Endothelial cell of umbilical vein (primary cell): ENCODE measurements around the gene LAMC3. TPM values are rescaled to one million over a fixed set of nuclear protein-coding genes. Genes with fewer than 3 reads are reported as not detected.

Experiments
- BruUV-seq: library from RNA; stranded (reverse); fragments of 400-500 nt; replicated peaks from 2 replicates; lab custom pipeline; 2021; lab: Mats Ljungman, UMichigan
- CTCF ChIA-PET: fragments of 300-600, 350-600 bp; sonication (Branson Sonifier 250); formaldehyde crosslinking; loops from one replicate; lab custom pipeline; 2021; ENCODE audit warnings: antibody characterized with exemption, inconsistent platforms; lab: Charles Lee
- POLR2A ChIA-PET: fragments of 300-600, 350-600 bp; sonication (Branson Sonifier 250); formaldehyde crosslinking; loops from one replicate; lab custom pipeline; 2021; ENCODE audit warnings: antibody characterized with exemption, inconsistent platforms; lab: Charles Lee
- DNase-seq: peaks from one replicate; pipeline ENCODE4 v3.0.0-alpha.2; 2011; ENCODE audit warnings: low read depth, low spot score
- FAIRE-seq: peaks from 2 replicates; lab custom pipeline; 2011; peaks lifted over from hg19 to GRCh38; lab: Jason Lieb, UNC
- H2AFZ ChIP-seq: 2 replicates; pipeline ENCODE4 v1.6.0; 2012; ENCODE audit warnings: low read depth, low read length, control low read depth, inconsistent platforms
- H3K27ac ChIP-seq: 2 replicates; pipeline ENCODE4 v1.5.1; 2011; ENCODE audit warnings: low read depth, mild to moderate bottlenecking, control low read depth, low read length, moderate library complexity; ENCODE audit not compliant: insufficient read depth
- H3K27me3 ChIP-seq, 2 experiments: 2 replicates each; pipeline versions ENCODE4 v1.6.0 to v1.6.1; 2011; ENCODE audit warnings: low read length in 2 of 2, mixed read lengths in 1 of 2; ENCODE audit not compliant: control insufficient read depth in 2 of 2, insufficient read depth in 2 of 2
- H3K36me3 ChIP-seq, 2 experiments: 2 replicates in 1 of 2; 3 replicates in 1 of 2; pipeline ENCODE4 v1.5.1; 2011; ENCODE audit warnings: low read length in 2 of 2, mild to moderate bottlenecking in 1 of 2, moderate library complexity in 1 of 2; ENCODE audit not compliant: control insufficient read depth in 2 of 2, insufficient read depth in 2 of 2; ENCODE audit errors: extremely low read depth in 1 of 2
- H3K4me1 ChIP-seq: 3 replicates; pipeline ENCODE4 v1.5.1; 2011; ENCODE audit warnings: mild to moderate bottlenecking, low read length; ENCODE audit not compliant: control insufficient read depth, insufficient read depth; ENCODE audit errors: extremely low read depth
- H3K4me2 ChIP-seq: 2 replicates; pipeline ENCODE4 v1.6.1; 2011; ENCODE audit warnings: low read length, control low read depth, mixed read lengths; ENCODE audit not compliant: insufficient read depth
- H3K4me3 ChIP-seq, 3 experiments: fragments of 200-600 bp in 1 of 3; sonication (generic), shearing (Covaris generic) in 1 of 3; replicated peaks in 1 of 3; 2 replicates each; pipeline ENCODE4 v1.5.1; 2011 to 2016; ENCODE audit warnings: control low read depth in 3 of 3, low read length in 3 of 3, mild to moderate bottlenecking in 2 of 3, inconsistent platforms in 1 of 3, low read depth in 1 of 3, moderate library complexity in 1 of 3; ENCODE audit not compliant: insufficient read depth in 1 of 3
- H3K79me2 ChIP-seq: 2 replicates; pipeline ENCODE4 v1.6.0; 2012; ENCODE audit warnings: low read length, inconsistent platforms; ENCODE audit not compliant: control insufficient read depth, insufficient read depth
- H3K9ac ChIP-seq: replicated peaks from 2 replicates; pipeline ENCODE3; 2011; ENCODE audit warnings: low read length, control low read depth; ENCODE audit not compliant: insufficient read depth; ENCODE audit errors: extremely low read depth
- H3K9me1 ChIP-seq: replicated peaks from 3 replicates; pipeline ENCODE4 v1.6.0; 2011; ENCODE audit warnings: mild to moderate bottlenecking, low read length; ENCODE audit not compliant: control insufficient read depth, insufficient read depth; ENCODE audit errors: extremely low read depth
- H3K9me3 ChIP-seq: replicated peaks from 2 replicates; pipeline ENCODE4 v1.5.1; 2012; ENCODE audit warnings: low read length, inconsistent platforms; ENCODE audit not compliant: control insufficient read depth, insufficient read depth
- H4K20me1 ChIP-seq: replicated peaks from 2 replicates; pipeline ENCODE3; 2011; ENCODE audit warnings: mild to moderate bottlenecking, low read length; ENCODE audit not compliant: control insufficient read depth, insufficient read depth; ENCODE audit errors: extremely low read depth
- EZH2 ChIP-seq: IDR thresholded peaks from 2 replicates; pipeline ENCODE4 v1.6.1; 2012; ENCODE audit warnings: borderline replicate concordance, low read depth, mild to moderate bottlenecking, moderate library complexity, low read length, inconsistent platforms; ENCODE audit not compliant: severe bottlenecking
- FOS ChIP-seq: IDR thresholded peaks from 2 replicates; pipeline ENCODE4 v1.6.1; 2011; ENCODE audit warnings: mild to moderate bottlenecking, low read length, moderate library complexity, borderline replicate concordance; ENCODE audit not compliant: insufficient read depth
- GATA2 ChIP-seq: IDR thresholded peaks from 2 replicates; pipeline ENCODE4 v1.7.0; 2011; ENCODE audit warnings: low read depth, mild to moderate bottlenecking, moderate library complexity, mixed read lengths, low read length; ENCODE audit not compliant: insufficient read length, insufficient read depth
- JUN ChIP-seq: IDR thresholded peaks from 2 replicates; pipeline ENCODE4 v1.6.1; 2011; ENCODE audit warnings: borderline replicate concordance, low read depth; ENCODE audit not compliant: insufficient read length, insufficient read depth
- MYC ChIP-seq: IDR thresholded peaks from one replicate; pipeline ENCODE4 v1.6.1; 2011; ENCODE audit warnings: mild to moderate bottlenecking, low read depth, low read length
- POLR2A ChIP-seq: IDR thresholded peaks from 2 replicates; pipeline ENCODE4 v1.6.1; 2012; ENCODE audit warnings: low read depth, mild to moderate bottlenecking, control low read depth, low read length
- POLR2AphosphoS5 ChIP-seq: IDR thresholded peaks from 2 replicates; pipeline ENCODE4 v1.6.1; 2012; ENCODE audit warnings: low read depth, mild to moderate bottlenecking, control low read depth, low read length, moderate library complexity; ENCODE audit not compliant: insufficient read depth
- dilution Hi-C: fragments of 300-500 bp; cut with MboI; formaldehyde crosslinking; loops from one replicate; pipeline ENCODE4 v1.15.0; 2019; ENCODE audit warnings: low sequenced_read_pairs; ENCODE audit not compliant: extremely low pct_ligation_motif_present
- intact Hi-C: fragments of 100-400 bp; cut with micrococcal nuclease; formaldehyde crosslinking; loops from one replicate; pipeline ENCODE4 v1.10.0; 2022
- polyA plus RNA-seq, 4 experiments: library from polyadenylated mRNA; depleted of rRNA in 3 of 4; stranded (reverse) in 3 of 4; unstranded in 1 of 4; fragments of >200 nt; gene quantifications; 2 replicates each; pipeline versions ENCODE4 v1.2.1 to v1.2.3, GENCODE V29; 2011 to 2012; ENCODE audit warnings: missing spikeins in 1 of 4
- total RNA-seq: library from RNA; stranded (reverse); gene quantifications from 2 replicates; pipeline ENCODE4 v1.2.3, GENCODE V29; 2021
- TF ChIP-seq, protein P1 (sequence below): IDR thresholded peaks from 2 replicates; pipeline ENCODE4 v1.6.1; 2011; ENCODE audit not compliant: insufficient read depth, insufficient read length
- TF ChIP-seq, protein P2 (sequence below), 2 donors: IDR thresholded peaks; 1 replicate in 1 of 2; 2 replicates in 1 of 2; pipeline ENCODE4 v1.5.1; 2011; ENCODE audit warnings: low read length in 2 of 2, mild to moderate bottlenecking in 2 of 2, moderate library complexity in 2 of 2, control low read depth in 1 of 2, inconsistent platforms in 1 of 2, low read depth in 1 of 2; ENCODE audit not compliant: insufficient read depth in 1 of 2; ENCODE audit errors: extremely low read depth in 1 of 2

Gene LAMC3
- total and polyA plus RNA-seq, 2 donors (not counting 3 experiments of a cell fraction or from before 2014, with no cell fraction given) = 0.18 to 0.38 TPM

- intact Hi-C loops (no loop called here), dilution Hi-C loops (no loop called here)
- no peak overlapping the region for H3K9ac ChIP-seq
- no peak overlapping the region for H3K4me2 ChIP-seq
- TF ChIP-seq EZH2 = no peak
- no peak for TF ChIP-seq FOS
- TF ChIP-seq POLR2AphosphoS5 = no peak
- TF ChIP-seq MYC = no peak
- TF ChIP-seq, protein P1, sequence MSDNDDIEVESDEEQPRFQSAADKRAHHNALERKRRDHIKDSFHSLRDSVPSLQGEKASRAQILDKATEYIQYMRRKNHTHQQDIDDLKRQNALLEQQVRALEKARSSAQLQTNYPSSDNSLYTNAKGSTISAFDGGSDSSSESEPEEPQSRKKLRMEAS = no peak
- TF ChIP-seq JUN = no peak
- no peak for TF ChIP-seq GATA2
- TF ChIP-seq, protein P2, sequence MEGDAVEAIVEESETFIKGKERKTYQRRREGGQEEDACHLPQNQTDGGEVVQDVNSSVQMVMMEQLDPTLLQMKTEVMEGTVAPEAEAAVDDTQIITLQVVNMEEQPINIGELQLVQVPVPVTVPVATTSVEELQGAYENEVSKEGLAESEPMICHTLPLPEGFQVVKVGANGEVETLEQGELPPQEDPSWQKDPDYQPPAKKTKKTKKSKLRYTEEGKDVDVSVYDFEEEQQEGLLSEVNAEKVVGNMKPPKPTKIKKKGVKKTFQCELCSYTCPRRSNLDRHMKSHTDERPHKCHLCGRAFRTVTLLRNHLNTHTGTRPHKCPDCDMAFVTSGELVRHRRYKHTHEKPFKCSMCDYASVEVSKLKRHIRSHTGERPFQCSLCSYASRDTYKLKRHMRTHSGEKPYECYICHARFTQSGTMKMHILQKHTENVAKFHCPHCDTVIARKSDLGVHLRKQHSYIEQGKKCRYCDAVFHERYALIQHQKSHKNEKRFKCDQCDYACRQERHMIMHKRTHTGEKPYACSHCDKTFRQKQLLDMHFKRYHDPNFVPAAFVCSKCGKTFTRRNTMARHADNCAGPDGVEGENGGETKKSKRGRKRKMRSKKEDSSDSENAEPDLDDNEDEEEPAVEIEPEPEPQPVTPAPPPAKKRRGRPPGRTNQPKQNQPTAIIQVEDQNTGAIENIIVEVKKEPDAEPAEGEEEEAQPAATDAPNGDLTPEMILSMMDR (IDR thresholded peaks at IDR 0.05; ENCODE audit: extremely low read depth in 1 of 2, insufficient read depth in 1 of 2, low read depth in 1 of 2, low read length in 2 of 2) = no peak
- no peak for TF ChIP-seq POLR2A
- H3K4me1 ChIP-seq = no peaks in the 10 kb centered on the region
- H4K20me1 ChIP-seq = no peaks in the 10 kb centered on the region
- H2AFZ ChIP-seq = no peak overlapping the region
- no TSS peak for BruUV-seq
- H3K4me3 ChIP-seq = no peak overlapping the region
- H3K27me3 ChIP-seq = peaks cover 0 to 3% of the 10 kb centered on the region in 2 experiments
- DNase-seq (no peak), FAIRE-seq (no peak)
- H3K9me3 ChIP-seq = no peaks in the 10 kb centered on the region
- CTCF ChIA-PET = interaction anchor here (0.7 to 1.7 kb wide), 3 partner anchors 8 to 283 kb away, joined by 3 to 7 read pairs (median 3); no protein-coding TSS in a partner anchor
- no peaks in the 10 kb centered on the region for H3K9me1 ChIP-seq
- no peak overlapping the region for H3K27ac ChIP-seq
- H3K36me3 ChIP-seq = no peaks in the 10 kb centered on the region
- H3K79me2 ChIP-seq = no peaks in the 10 kb centered on the region
- POLR2A ChIA-PET = no interaction called here
Observed at GRCh38 chr9:130981756-130982137, 27.2 kb upstream of the LAMC3 start.
